GM12878 (cell line): ENCODE measurements around the gene RTN4.

Experiments used
- BHLHE40 ChIP-seq, 2 experiments: fragments of 450-650 bp in 1 of 2; IDR thresholded peaks; 2 replicates each; pipeline ENCODE4 v1.6.1; 2011 to 2017; ENCODE audit warnings: low read depth in 2 of 2, borderline replicate concordance in 1 of 2, improper control_type of control experiment in 1 of 2, low read length in 1 of 2, mild to moderate bottlenecking in 1 of 2
- CBX5 ChIP-seq: sonication (generic); IDR thresholded peaks from 2 replicates; pipeline ENCODE4 v1.6.1; 2016; ENCODE audit warnings: low read depth, moderate library complexity, mild to moderate bottlenecking, inconsistent platforms
- EP300 ChIP-seq, 2 experiments: fragments of 150-350 bp in 1 of 2; IDR thresholded peaks; 2 replicates each; pipeline ENCODE4 v1.6.1; 2011 to 2012; ENCODE audit warnings: low read depth in 2 of 2, low read length in 2 of 2, borderline replicate concordance in 1 of 2, improper control_type of control experiment in 1 of 2, inconsistent platforms in 1 of 2; ENCODE audit not compliant: control insufficient read depth in 1 of 2
- HDAC2 ChIP-seq: fragments of 200-600 bp; sonication (generic); IDR thresholded peaks from 2 replicates; pipeline ENCODE4 v1.6.1; 2017
- LARP7 ChIP-seq: fragments of 450-650 bp; IDR thresholded peaks from 2 replicates; pipeline ENCODE4 v1.6.1; 2017; ENCODE audit warnings: mild to moderate bottlenecking
- MYC ChIP-seq: IDR thresholded peaks from 2 replicates; pipeline ENCODE4 v1.6.1; 2011; ENCODE audit warnings: mild to moderate bottlenecking, low read length, moderate library complexity, inconsistent platforms; ENCODE audit not compliant: insufficient read depth, insufficient replicate concordance, insufficient read length, severe bottlenecking
- POLR2A ChIP-seq: IDR thresholded peaks from 2 replicates; pipeline ENCODE4 v1.6.1; 2011; ENCODE audit warnings: low read depth, mild to moderate bottlenecking, low read length
- POLR2AphosphoS5 ChIP-seq: IDR thresholded peaks from 2 replicates; pipeline ENCODE4 v1.6.1; 2011; ENCODE audit warnings: mild to moderate bottlenecking, low read length, inconsistent platforms
- RBBP5 ChIP-seq: fragments of 200-600 bp; sonication (generic); conservative IDR thresholded peaks from 2 replicates; pipeline ENCODE4 v1.6.1; 2016
- STAT1 ChIP-seq: fragments of 450-650 bp; conservative IDR thresholded peaks from 2 replicates; pipeline ENCODE4 v1.6.1; 2014; ENCODE audit warnings: antibody characterized with exemption, mild to moderate bottlenecking

GRCh38 chr2:55006306-55006705 is 43.9 kb downstream of the RTN4 start:
- TF ChIP-seq MYC: no peak
- no peak for TF ChIP-seq EP300 (IDR thresholded peaks at IDR 0.05; ENCODE audit: borderline replicate concordance in 1 of 2, control insufficient read depth in 1 of 2, low read depth in 2 of 2, low read length in 2 of 2)
- TF ChIP-seq BHLHE40 (IDR thresholded peaks at IDR 0.05; ENCODE audit: borderline replicate concordance in 1 of 2, low read depth in 2 of 2, low read length in 1 of 2): no peak
- TF ChIP-seq LARP7: no peak
- TF ChIP-seq STAT1: no peak
- no peak for TF ChIP-seq POLR2AphosphoS5
- TF ChIP-seq HDAC2: no peak
- TF ChIP-seq RBBP5: no peak
- TF ChIP-seq POLR2A: no peak
- no peak for TF ChIP-seq CBX5
